Placental epithelial cell (primary cell): ENCODE measurements around the gene ZNF397. TPM values are rescaled to one million over a fixed set of nuclear protein-coding genes. Genes with fewer than 3 reads are reported as not detected.

ENCODE experiments used
- total RNA-seq: library from RNA; depleted of rRNA; stranded (reverse); fragments of >200 nt; gene quantifications from 2 replicates; pipeline ENCODE4 v1.2.3, GENCODE V29; 2012

ZNF397 gene
- total RNA-seq, result 16.5 and 23.2 TPM in 2 replicates

DNA sequence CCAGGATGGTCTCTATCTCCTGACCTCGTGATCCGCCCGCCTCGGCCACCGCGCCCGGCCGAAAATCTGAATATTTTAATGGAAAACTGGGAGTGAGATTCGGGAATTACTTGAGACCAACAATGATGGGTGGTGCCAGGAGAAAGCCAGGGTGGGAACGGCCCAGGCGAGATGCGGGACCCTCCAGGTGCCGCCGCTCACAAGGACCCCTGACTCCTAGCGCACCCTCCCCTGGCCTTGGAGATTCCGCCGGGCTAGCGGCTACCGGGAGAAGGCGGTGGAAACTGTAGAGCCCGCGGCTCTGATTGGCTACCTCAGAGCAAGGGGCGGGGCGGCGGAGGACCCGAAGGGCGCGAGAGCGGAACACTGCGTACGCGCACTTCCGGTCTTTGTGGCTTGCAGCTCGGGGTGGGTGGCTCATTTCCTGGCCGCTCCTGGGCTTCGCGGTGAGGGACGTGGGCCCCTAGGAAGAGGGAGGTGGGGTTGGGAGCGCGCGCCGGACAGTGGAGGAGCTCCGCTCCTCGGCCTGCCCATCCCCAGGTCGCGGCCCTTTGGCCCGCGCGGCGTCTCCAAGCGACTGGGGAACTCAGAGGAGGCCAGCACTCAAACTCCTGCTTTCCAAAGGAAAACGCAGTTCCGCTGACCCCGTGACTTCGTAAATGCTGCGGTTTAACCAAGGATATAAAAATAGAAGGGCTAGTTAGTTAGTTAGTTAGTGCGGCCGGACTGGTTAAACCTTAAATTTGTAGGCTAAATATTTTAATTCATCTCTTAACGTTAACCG, at the start of gene ZNF397:
TSS of gene ZNF397 (plus strand) at position 371 of the 784 bp plus-strand sequence. CDS start 1,437 bp downstream, outside the sequence.

DNA sequence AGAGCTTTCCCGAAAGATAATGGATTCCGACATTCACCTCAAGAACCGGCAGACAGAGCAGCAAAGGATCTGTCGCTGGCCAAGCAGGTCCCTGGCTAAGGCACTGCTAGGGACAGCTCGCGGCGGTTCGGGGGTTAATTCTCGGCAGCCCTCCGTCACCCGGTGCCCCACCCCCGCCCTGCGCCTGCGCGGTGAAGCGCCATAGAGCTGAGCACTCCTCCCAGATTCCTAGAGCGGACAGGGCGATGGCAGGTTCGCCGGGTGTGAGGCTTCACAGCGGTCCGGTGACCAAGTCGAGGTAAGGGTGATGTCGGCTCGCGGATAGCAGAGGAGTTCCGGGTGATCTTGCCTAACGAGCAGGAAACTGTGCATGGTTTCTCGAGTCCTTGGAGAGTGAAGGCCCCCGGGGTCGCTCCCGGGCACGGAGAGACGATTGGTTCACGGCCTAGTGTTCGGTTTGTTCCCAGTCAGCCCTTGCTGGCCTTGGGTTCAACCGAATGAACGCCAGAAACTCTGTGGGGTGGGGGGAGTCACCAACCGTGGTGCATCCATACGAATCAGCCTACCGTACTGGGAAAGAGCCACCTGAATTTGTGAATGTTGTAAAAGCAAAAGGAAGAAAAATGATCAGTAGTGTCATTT, 49.4 kb downstream of the ZNF397 start, which contains the start of gene ZSCAN30:
TSS of gene ZSCAN30 (minus strand) at position 136 of the 642 bp plus-strand sequence. CDS start 25,877 bp downstream, outside the sequence.

Other genes starting within 250 kb of the ZNF397 start
- 30.6 and 31.1 TPM in 2 replicates for gene MAPRE2, start 199.6 kb upstream of the ZNF397 start, total RNA-seq
- gene ZSCAN30, start 49.2 kb downstream of the ZNF397 start, total RNA-seq, result 15.2 and 17.7 TPM in 2 replicates
- 25.5 and 33.8 TPM in 2 replicates for gene ZNF24, start 103.4 kb downstream of the ZNF397 start, total RNA-seq
- gene ZNF396, start 136.3 kb downstream of the ZNF397 start, total RNA-seq, result 2.0 TPM in 2 replicates